ENCODE measurements around the gene OSBPL2.

- TF ChIP-seq CTCF (conservative IDR thresholded peaks at IDR 0.05; ENCODE audit: low read length) (no peak), EZH2phosphoT487 (IDR thresholded peaks at IDR 0.05; ENCODE audit: borderline replicate concordance, low read depth, low read length) (no peak)
Observed at GRCh38 chr20:62231292-62231691, 7.0 kb upstream of the OSBPL2 start.

Measured in OCI-LY7 (cell line).